Endodermal cell (in vitro differentiated cells): ENCODE measurements around the gene MAP3K5. TPM values are rescaled to one million over a fixed set of nuclear protein-coding genes. Genes with fewer than 3 reads are reported as not detected.

ENCODE experiments used
- DNase-seq: peaks from one replicate; pipeline ENCODE4 v3.0.0-alpha.2; 2017
- H3K27ac ChIP-seq: 2 replicates; pipeline ENCODE4 v1.5.1; 2013; ENCODE audit warnings: mild to moderate bottlenecking, low read depth, low read length, moderate library complexity
- H3K27me3 ChIP-seq: 2 replicates; pipeline ENCODE4 v1.6.1; 2013; ENCODE audit warnings: mild to moderate bottlenecking, low read length, moderate library complexity; ENCODE audit not compliant: insufficient read depth, control insufficient read depth, poor library complexity, severe bottlenecking
- H3K36me3 ChIP-seq: 2 replicates; pipeline ENCODE4 v1.7.0; 2013; ENCODE audit warnings: mild to moderate bottlenecking, low read length, moderate library complexity; ENCODE audit not compliant: control insufficient read depth, insufficient read depth
- H3K4me1 ChIP-seq: one replicate; pipeline ENCODE4 v1.7.0; 2013; ENCODE audit warnings: low read length; ENCODE audit not compliant: control insufficient read depth, insufficient read depth
- H3K4me3 ChIP-seq: 2 replicates; pipeline ENCODE4 v1.5.1; 2013; ENCODE audit warnings: mild to moderate bottlenecking, low read length, moderate library complexity
- H3K9ac ChIP-seq: 2 replicates; pipeline ENCODE4 v1.6.1; 2013; ENCODE audit warnings: mild to moderate bottlenecking, low read length, moderate library complexity; ENCODE audit not compliant: poor library complexity, severe bottlenecking; ENCODE audit errors: extremely low read depth
- H3K9me3 ChIP-seq: 2 replicates; pipeline ENCODE4 v1.6.1; 2013; ENCODE audit warnings: mild to moderate bottlenecking, low read length, moderate library complexity; ENCODE audit not compliant: control insufficient read depth
- H3K27ac Mint-ChIP-seq: 2 replicates; pipeline ENCODE4 v1.8.0; 2020; ENCODE audit warnings: mixed read lengths
- H3K27me3 Mint-ChIP-seq: 2 replicates; pipeline ENCODE4 v1.8.0; 2021; ENCODE audit warnings: mild to moderate bottlenecking, mixed read lengths; ENCODE audit not compliant: insufficient read depth
- H3K36me3 Mint-ChIP-seq: 2 replicates; pipeline ENCODE4 v1.8.0; 2020; ENCODE audit warnings: low read depth, mixed read lengths
- H3K4me1 Mint-ChIP-seq: 2 replicates; pipeline ENCODE4 v1.8.0; 2020; ENCODE audit warnings: mixed read lengths
- H3K4me3 Mint-ChIP-seq: 2 replicates; pipeline ENCODE4 v1.8.0; 2020; ENCODE audit warnings: mild to moderate bottlenecking, moderate library complexity, mixed read lengths
- H3K9me3 Mint-ChIP-seq: 2 replicates; pipeline ENCODE4 v1.8.0; 2020; ENCODE audit warnings: mild to moderate bottlenecking, mixed read lengths
- CTCF ChIP-seq: fragments of 200-600 bp; sonication (generic); conservative IDR thresholded peaks from 2 replicates; pipeline ENCODE4 v1.5.0; 2021; ENCODE audit warnings: antibody characterized with exemption, mild to moderate bottlenecking
- WGBS, 2 experiments: methylation state at CpG; one replicate each; pipeline versions ENCODE4 v1.1.5 to v1.1.7; 2013; ENCODE audit warnings: missing lambda C conversion rate in 2 of 2, mixed read lengths in 1 of 2; ENCODE audit not compliant: insufficient coverage in 1 of 2, insufficient read length in 1 of 2; 5-methylcytosine and 5-hydroxymethylcytosine counted together
- total RNA-seq, 2 donors: library from RNA; stranded (reverse); fragmentation: NEBNext Ultra II Directional in 1 of 2; extraction: Animal tissue kit (Norgen Biotek cat#: 25700) in 1 of 2; gene quantifications; 2 replicates in 1 of 2; 3 replicates in 1 of 2; pipeline ENCODE4 v1.2.1, GENCODE V29; 2021

MAP3K5 gene
- total RNA-seq, 2 donors from 2014 or later, result 1.6 to 3.4 TPM

GRCh38 chr6:136538836-136539235 lies 253.4 kb downstream of the MAP3K5 start:
- H3K36me3 Mint-ChIP-seq, result peaks cover 8% of the 10 kb centered on the region
- Histone ChIP-seq H3K9ac (no peak overlapping the region), H3K36me3 (no peaks in the 10 kb centered on the region), H3K9me3 (no peaks in the 10 kb centered on the region), H3K4me3 (no peak overlapping the region), H3K4me1 (no peaks in the 10 kb centered on the region), H3K27ac (no peak overlapping the region), H3K27me3 (no peaks in the 10 kb centered on the region)
- H3K27me3 Mint-ChIP-seq, result no peaks in the 10 kb centered on the region
- no peak overlapping the region for H3K4me3 Mint-ChIP-seq
- H3K27ac Mint-ChIP-seq, result no peak overlapping the region
- 89 to 91% methylated on average over 3 to 4 of the region's 4 CpGs for WGBS, 2 experiments
- DNase-seq, result no peak
- no peak for TF ChIP-seq CTCF
- H3K4me1 Mint-ChIP-seq, result peaks cover 24% of the 10 kb centered on the region
- H3K9me3 Mint-ChIP-seq, result no peaks in the 10 kb centered on the region

- no peaks in the 10 kb centered on the region for H3K36me3 ChIP-seq
- TF ChIP-seq CTCF, result no peak
- Mint-ChIP-seq H3K4me1 (peaks cover 42% of the 10 kb centered on the region), H3K4me3 (no peak overlapping the region), H3K36me3 (peaks cover 5% of the 10 kb centered on the region), H3K27ac (no peak overlapping the region), H3K9me3 (no peaks in the 10 kb centered on the region), H3K27me3 (no peaks in the 10 kb centered on the region)
- no peaks in the 10 kb centered on the region for H3K27me3 ChIP-seq
- no peak overlapping the region for H3K4me3 ChIP-seq
- 98 to 100% methylated on average over 2 to 7 of the region's 8 CpGs for WGBS, 2 experiments
- H3K9me3 ChIP-seq, result no peaks in the 10 kb centered on the region
- no peak overlapping the region for H3K9ac ChIP-seq
- peaks cover 4% of the 10 kb centered on the region for H3K4me1 ChIP-seq
- H3K27ac ChIP-seq, result no peak overlapping the region
- DNase-seq, result no peak
Observed at GRCh38 chr6:136535880-136536650, 256.2 kb downstream of the MAP3K5 start.

- Histone ChIP-seq H3K4me3 (no peak overlapping the region), H3K4me1 (peaks cover 8% of the 10 kb centered on the region), H3K36me3 (no peaks in the 10 kb centered on the region), H3K27me3 (no peaks in the 10 kb centered on the region), H3K9me3 (no peaks in the 10 kb centered on the region), H3K9ac (no peak overlapping the region), H3K27ac (no peak overlapping the region)
- H3K27me3 Mint-ChIP-seq, result no peaks in the 10 kb centered on the region
- TF ChIP-seq CTCF, result no peak
- 65 to 78% methylated on average over 3 to 5 of the region's 5 CpGs for WGBS, 2 experiments
- H3K36me3 Mint-ChIP-seq, result peaks cover 5% of the 10 kb centered on the region
- no peak overlapping the region for H3K4me3 Mint-ChIP-seq
- no peaks in the 10 kb centered on the region for H3K9me3 Mint-ChIP-seq
- H3K4me1 Mint-ChIP-seq, result peaks cover 41% of the 10 kb centered on the region
- DNase-seq, result peak; percentile 71
- peak overlapping the region; percentile 73 for H3K27ac Mint-ChIP-seq
Observed at GRCh38 chr6:136535017-136535765, 257.1 kb downstream of the MAP3K5 start.
